Inferior parietal cortex (tissue), 1 donor: ENCODE data around the gene SLC29A3.
"Not testable (repeated sequence)": the region's sequence is repeated elsewhere in the genome, so short reads cannot be mapped to it uniquely, and the experiment has no call there.

Experiments used
- DNase-seq: peaks from one replicate; pipeline ENCODE4 v3.0.0-alpha.2; 2016; ENCODE audit errors: extremely low spot score

The SLC29A3 gene

DNA sequence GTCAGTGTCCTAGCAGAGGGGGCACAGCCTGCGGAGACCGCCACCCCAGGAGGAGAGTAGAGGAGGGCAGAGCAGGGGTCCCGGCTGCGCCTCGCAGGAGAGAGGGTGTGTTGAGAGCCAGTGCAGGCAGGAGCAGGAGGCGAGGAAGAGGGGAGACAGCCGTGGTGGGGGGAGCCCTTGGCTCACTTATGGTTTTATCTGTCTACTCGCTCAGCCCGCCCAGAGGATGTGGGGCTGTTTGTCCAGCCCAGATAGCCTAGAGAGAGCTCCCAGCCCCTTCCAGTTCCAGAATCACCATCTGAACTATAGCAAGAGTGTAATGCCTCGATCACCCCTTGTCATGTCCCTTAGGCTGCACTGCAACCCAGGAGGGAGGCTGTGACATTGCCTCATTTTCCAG lies 26.6 kb downstream of the SLC29A3 start:
- DNase-seq: no peak

DNA sequence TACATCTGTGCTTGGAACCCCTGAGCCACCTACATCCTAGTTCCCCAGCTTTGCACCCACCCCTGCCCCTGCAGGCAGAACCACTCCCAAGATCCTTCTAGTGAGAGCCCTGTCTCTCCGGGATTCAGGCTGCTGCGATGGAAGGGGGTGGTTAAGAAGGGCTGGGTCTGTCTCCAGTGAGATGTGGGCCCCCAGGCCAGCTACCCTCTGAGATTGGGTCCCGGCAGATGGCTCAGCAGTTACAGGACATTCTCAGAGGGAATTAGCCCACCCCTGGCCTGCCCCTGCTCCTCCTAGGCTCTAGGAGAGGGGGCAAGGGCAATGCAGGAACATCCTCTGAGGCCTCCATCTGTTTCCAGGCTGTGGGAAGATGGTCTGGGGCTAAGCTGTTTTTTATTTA lies 27.7 kb downstream of the SLC29A3 start:
- no peak for DNase-seq

DNA sequence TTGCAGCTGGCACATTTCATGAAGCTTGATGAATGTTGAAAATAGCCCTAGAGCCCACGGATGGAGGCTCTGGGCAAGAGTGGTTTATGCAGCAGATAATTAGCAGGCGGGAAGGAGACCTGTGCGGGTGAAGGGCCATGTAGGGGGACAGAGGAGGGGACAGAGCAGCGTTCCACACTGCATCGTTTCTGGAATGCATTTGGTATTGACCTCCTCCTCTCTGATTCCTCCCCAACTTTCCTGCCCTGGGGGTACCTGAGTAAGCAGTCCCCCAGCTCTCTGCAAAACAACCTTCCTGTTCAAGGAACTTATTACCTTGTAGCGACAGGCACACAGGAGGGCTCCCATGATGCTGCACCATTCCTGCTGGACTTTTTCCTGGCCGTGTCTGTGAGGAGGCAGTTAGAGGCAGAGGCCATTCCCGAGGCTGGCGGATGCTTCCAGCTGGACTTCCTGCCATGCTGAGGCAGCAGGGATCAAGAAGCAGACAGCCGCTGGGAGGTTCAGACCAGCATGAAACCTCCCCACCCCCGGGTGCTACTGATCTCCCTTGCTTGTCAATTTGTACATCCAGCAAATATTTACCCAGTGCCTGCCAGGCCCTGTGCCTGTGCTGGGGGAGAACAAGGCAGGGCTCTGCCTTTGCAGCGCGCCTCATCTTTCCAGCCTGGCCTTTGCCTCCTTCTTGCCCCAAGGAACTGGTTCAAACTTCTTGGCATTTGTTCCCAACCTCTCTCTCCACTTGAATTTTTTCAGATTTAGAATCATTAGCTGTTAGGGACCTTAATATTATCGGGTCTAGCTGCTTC lies 28.7 kb downstream of the SLC29A3 start:
- no peak for DNase-seq

DNA sequence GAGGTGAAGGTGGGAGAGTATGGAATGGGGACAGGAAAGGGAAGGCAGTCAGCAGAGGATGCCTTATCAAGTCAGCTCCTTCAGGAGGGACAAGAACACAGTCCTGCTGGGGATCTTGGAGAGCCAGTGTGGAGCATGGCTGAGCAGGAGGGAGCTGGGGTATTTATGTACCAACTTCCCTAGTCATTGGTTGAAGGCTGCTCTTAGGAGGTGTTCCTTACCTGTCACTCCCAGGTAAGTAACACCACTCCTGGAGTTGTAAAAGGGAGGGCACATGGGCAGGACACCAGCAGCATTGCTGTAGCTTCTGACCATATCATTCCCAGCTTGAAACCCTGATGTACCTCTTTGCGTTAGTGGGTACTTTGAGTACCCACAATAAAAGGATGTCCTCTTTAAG lies 29.8 kb downstream of the SLC29A3 start:
- DNase-seq: no peak

DNA sequence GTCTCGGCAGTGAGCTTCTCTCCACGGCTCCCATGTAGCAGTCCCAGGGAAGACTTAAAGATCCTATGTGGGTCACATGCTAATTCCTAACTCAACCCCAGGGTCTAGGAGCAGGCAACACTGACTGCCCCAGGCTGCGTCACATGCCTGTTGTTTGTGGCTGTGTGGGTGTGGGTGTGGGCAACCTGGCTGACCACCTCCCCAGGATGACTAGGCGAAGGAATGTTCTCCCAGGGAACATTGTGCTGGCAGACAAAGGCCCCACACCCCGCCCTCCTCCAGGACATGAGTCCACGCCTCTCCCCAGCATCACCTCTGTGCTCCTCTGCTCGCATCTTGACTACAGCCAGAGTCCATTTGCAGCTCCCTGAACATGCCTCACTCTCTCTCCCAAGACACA lies 30.3 kb downstream of the SLC29A3 start:
- DNase-seq: no peak

DNA sequence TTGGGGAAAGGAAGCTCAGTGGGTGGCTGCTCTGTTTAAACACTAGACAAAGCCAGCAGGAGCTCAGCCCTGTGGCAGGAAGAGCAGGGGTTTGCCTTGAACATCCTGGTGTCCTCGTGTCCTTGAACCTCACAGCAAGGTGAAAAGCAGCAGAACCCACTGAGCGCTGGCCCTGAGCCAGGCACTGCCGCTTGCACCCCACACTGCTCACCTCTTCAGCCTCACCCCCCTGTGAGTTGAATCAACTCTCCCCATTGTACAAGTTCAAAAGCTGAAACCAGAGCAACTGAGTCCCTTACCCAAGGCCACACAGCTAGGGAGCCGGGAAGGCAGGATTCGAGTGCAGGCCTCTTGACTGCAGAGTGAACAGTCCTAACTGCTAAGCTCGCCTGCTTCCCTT lies 32.0 kb downstream of the SLC29A3 start:
- DNase-seq: no peak

DNA sequence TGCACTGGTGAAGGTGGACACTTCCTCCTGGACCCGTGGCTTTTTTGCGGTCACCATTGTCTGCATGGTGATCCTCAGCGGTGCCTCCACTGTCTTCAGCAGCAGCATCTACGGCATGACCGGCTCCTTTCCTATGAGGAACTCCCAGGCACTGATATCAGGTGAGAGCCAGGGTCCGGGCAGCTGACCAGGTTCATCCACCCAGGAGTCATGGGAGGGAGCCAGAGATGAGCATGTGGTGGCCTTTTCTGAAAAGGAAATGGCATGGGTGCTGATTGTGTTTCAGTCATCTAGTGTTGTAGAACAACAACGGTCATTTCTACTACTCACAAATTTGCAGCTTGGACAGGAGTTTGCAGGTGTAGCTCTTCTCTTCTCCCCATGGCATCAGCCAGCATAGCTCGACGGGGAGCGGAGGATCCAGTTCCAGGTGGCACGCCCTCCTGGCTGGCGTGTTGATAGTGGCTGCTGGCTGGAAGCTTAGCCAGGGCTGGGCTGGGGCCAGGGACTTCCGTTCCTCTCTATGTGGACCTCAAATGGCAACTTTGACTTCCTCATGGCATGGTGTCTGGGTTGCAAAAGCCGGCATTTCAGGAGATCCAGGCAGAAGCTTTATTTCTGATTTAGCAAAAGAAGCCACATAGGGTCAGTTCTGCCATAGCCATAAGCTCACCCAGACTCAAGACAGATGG lies 32.7 kb downstream of the SLC29A3 start:
- DNase-seq: no peak

DNA sequence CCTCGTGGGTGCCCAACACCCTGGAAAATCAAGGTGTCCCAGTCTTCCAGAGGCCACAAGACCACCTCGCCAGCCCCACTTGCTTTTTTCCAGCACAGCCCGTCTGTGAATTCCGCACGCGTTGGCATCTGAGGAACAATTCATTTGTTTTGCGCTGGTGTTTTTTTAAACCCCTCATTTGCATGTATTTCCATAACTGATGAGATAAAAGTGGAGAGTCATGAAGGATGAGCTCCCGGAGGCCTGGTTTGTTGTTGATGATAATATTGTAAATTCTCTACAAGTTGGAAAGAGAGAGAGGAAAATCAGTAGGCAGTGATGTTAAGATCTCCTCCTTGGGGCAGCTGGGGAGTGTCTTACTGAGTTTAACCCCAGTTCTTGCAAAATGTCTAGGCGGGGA lies 34.6 kb downstream of the SLC29A3 start:
- no peak for DNase-seq

DNA sequence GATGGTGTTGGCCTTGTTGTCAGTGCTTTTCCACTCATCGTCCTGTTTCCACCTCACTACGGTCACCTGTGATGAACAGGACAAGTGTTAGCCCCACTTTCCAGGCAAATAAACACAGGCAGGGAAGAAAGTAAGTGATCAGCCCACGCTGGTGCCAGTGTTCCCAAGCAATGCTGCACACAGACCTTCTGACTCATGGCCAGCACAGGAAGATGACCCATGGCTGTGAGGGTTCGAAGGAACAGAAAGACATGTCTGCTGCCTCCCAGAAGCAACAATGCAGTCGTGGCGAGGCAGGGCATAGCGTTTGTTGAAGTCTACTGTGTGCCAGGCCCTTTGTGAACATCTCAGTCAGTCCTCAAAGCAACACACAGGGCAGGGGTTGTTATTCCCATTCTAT lies 35.7 kb downstream of the SLC29A3 start:
- DNase-seq: no peak

DNA sequence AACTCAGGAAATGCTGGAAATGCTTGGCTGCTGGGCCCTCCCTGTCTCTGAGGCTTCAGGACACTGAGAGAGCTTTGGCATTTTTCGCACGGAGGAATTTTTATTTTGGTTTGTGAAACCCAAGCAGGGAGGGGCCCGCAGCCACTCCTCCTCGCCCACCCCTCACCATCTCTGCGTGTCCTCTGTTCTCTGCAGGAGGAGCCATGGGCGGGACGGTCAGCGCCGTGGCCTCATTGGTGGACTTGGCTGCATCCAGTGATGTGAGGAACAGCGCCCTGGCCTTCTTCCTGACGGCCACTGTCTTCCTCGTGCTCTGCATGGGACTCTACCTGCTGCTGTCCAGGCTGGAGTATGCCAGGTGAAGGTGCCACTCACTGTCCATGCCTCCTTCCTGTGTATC lies 36.8 kb downstream of the SLC29A3 start:
- no peak for DNase-seq

DNA sequence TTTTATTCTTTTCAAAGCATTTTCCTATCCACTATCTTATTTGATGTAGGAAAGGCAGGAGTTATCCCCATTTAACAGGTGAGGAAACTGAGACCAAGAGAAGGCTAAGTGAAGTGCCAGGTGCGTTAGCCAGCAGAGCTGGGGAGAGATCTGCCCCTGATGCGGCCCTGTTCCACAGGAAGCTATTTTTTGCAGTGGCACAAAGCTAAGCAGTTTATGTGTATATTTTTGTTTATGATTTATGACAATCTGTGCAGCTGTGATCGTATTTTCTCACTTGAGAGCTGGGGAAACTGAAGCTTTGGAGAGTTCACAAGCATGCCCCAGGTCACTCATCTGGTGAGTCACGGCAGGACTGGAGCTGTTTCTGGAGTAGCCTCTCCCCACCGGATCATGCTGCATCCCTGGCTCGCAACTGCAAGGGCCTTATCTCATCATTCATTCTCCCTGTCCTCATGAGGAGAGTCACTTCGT lies 38.8 kb downstream of the SLC29A3 start:
- no peak for DNase-seq

DNA sequence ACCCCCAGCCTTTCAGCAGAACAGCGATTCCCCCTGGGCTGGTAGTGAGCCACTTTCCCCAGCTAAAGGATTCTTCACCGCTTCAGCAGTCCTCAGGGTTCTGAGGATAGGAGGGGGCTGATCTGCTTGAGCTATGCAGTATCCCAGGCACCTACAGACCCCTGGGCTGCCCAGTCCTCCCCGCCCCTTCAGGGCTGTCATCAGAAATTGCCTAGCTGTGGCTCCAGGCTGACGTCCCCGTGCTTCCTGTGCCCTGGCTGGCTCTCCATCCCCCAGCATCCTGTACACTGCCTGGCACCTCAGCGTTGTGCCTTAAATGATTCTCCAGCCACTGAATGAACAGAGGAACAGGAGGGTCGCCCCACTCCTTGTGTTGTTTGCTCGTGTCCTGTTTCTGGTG lies 39.2 kb downstream of the SLC29A3 start:
- DNase-seq: no peak

DNA sequence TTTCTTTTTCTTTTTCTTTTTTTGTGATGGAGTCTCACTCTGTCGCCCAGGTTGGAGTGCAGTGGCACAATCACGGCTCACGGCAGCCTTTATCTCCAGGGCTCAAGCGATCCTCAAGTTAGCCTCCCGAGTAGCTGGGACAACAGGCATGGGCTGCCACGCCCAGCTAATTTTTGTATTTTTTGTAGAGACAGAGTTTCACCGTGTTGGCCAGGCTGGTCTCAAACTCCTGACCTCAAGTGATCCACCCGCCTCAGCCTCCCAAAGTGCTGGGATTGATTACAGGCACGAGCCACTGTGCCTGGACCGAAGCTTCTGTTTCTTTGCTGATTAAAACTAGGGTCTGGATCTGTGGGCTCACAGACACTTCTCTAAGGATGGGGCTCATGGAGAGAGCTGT lies 39.8 kb downstream of the SLC29A3 start:
- not testable (repeated sequence) for DNase-seq

DNA sequence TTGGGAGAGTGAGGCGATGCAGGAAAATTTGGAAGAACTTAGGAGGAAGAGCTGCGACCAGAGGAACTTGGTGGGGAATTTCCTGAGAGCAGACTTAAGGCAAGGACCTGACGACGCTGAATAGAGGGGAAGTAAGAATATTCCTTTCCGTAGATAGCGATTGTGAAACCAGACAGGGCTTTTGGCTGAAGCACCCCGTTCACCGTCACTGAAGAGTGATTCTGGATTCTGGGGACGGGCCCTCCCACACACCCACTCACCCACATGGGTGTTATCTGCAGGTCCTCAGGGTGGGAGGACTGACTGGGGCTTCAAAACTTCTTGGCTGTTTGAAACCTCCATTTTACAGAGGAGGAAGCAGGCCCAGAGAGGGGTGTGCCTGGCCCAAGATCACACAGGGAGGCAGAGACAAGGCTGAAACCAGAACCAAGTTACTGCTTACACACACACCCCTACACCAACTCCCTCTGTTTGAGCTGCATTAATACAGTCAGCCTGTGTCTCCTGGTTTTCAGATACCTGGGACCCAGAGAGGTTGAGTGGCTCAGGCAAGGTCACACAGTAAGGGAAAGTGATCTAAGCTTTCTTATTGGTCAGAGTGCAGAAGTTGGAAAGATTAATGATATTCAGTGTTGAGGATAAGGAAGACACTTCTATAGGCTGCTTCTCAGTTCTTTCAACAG lies 40.4 kb downstream of the SLC29A3 start:
- no peak for DNase-seq

DNA sequence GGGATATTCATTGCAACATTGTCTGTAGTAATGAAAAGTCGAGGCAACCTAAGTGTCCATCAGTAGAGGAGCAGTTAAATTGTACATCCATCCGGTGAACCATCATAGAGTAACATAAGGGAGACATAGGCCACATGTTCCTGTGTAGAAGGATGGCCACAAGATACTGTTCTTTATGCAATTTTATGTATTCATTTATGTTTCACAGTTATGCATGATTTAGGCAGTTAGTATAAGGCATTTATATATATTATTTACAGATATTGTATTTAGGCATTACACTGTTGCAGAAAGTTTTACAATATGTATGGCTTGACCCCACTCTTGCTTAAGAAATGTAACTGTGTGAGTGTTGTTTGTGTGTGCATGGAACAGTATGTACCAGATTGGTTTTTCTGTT lies 41.7 kb downstream of the SLC29A3 start:
- no peak for DNase-seq

DNA sequence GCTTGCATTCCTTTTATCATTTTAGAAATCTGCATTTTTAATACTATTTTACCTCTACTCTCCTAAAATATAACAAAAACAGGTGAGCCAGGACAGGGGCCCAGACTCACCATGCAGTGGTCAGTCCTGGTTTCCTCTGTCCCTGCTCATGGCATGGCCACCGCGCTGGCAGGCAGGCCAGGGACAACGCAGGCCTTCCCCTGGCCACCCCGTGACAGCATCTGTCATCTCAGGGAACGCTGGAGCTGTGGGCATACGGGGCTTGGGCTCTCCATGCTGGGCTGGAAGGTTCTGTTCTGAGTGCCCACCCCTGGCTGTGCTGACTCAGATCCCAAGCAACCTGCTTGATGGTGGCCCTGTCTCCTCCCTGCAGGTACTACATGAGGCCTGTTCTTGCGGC lies 42.5 kb downstream of the SLC29A3 start:
- DNase-seq: no peak

DNA sequence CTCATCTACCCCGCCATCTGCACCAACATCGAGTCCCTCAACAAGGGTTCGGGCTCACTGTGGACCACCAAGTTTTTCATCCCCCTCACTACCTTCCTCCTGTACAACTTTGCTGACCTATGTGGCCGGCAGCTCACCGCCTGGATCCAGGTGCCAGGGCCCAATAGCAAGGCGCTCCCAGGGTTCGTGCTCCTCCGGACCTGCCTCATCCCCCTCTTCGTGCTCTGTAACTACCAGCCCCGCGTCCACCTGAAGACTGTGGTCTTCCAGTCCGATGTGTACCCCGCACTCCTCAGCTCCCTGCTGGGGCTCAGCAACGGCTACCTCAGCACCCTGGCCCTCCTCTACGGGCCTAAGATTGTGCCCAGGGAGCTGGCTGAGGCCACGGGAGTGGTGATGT lies 43.1 kb downstream of the SLC29A3 start:
- no peak for DNase-seq

DNA sequence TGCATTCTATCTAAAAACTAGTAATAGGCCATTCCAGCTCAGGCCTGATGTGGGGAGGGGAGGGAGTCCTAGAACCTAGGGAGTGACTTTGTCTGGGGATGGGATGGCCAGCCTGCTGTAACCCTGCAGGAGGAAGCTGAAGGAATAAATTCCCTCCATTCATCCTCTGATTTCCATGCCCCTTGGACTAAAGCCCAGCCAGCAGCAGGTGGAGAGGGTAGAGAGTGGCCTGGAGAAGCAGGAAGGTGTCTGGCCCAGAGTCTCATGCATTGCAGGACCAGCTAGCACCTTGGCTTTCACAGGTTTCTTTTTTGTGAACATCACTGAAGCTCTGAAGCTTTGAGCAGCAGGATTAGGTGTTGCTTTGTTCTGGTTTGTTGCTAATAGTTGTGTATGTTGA lies 44.9 kb downstream of the SLC29A3 start:
- DNase-seq: no peak

DNA sequence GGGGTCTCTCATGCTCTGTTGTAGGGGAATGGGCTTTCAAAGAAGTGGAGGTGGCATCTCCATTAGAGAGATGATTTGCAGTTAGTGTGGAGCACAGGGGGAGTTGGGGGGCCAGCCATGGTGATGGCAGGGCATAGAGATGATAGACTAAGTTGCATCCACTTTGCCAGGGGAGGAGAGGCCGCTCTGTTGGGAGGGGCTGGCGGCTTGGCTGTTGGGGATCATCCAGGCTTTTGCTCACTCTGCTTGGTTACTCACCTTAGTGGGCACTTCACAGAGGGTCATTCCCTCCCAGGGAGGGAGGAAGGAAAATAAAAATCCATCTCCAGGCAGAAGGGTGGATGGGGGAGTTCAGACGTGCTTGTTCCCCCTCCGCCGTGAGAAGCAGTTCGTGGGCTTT lies 46.3 kb downstream of the SLC29A3 start:
- no peak for DNase-seq

DNA sequence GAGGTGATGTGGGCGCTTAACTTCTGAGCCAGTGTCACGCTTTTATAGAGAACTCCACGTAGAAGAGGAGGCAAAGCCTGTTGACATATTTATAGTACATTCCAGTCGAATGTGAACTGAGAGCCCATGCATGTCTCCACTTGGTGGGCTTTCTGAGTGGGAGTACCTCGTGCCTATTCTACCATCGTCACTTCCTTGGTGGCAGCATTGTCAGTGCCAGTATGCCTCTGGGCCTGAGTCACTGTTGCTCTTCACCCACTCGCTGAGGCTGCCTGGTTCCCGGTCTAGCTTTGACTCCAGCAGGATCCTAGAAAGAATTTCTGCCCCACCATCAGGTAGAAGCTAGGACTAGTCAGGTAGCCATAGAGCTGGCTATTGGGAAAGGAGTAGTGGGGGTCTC lies 47.6 kb downstream of the SLC29A3 start:
- no peak for DNase-seq

DNA sequence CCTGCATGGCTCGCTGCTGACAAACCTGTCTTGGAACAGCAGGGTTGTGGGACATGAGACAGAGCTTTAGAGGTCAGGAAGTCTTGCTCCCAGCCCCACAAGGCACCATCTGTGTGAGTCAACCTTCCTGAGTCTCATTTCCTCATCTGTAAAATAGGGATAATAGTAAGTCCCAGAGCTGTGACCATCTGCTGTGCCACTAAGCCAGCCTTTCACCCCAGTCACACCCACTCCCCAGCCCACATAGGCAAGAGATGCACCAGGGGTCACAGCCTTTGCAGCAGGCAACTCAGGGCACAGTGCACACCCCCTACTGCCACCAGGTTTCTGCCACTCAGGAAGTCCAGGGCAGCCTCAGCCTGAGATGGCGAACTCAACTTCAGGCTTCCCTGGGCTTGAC lies 48.2 kb downstream of the SLC29A3 start:
- no peak for DNase-seq

DNA sequence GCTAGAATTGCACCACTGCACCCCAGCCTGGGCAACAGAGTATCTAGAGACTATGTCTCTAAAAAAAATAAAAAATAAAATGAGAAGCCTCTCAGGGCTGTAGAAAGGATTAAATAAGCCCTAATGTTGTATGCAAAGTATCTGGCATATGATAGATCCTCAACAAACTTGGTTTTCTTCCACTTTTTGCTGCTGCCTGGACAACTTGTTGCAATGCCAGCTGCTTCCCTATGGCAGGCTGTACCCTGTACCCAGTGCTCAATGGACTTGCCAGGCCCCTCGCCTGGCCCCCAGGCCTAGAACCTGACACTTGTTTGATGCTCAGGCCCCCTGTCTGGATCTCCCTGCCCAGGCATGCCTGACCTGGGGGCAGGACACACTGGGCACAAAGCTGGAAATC lies 49.1 kb downstream of the SLC29A3 start:
- DNase-seq: no peak

DNA sequence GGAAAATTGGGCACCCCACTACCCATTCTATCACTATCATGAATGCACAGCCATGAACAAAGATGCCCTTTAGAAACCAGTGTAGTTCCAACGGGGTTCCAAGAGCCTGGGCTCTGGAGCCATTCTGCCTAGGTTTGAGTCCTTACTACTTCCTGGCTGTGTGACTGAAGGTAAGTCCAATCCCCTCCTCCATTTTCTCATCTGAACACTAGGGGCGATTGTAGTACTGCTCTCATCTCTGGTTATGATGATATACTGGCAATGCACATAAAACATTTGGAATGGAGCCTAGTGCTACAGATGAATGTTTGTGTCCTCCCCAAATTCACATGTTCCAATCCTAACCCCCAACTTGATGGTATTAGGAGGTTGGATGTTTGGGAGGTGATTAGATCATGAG lies 49.6 kb downstream of the SLC29A3 start:
- DNase-seq: no peak
